ENCODE results near the gene PIGO. TPM values are rescaled to one million over a fixed set of nuclear protein-coding genes. Genes with fewer than 3 reads are reported as not detected.

The PIGO gene
- total and polyA plus RNA-seq, 12 donors: 8.2 to 12.3 (median 10.3) TPM

DNA sequence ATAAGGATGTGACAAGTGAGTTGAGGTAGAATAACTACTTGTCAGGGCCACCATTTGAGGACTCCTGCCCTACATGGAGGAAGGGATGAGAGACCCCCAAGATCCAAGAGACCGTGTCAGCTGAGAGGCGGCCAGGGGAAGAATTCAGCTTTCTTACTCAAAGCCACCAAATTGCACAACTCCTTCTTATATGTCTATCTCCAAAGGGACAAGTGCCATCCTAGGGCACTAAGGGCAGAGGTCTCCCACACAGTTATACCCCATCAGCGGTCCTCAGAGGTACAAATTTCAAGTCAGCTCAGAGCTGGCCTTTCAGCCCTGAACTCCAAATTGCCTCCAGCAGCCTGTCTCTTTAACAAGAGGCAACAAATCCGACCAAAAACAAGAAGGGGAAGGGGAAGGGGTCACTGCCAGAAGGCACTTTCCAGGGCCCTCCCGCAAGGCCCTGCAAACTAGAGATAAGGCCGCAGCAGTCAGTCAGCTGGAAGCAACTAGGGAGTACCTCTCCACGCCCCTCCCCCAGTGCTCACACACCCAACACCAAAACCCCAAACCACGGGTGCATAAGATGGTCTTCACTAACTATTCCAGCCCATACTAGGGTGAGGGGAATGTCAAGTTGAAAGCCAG is 12.7 kb upstream of the PIGO start:
- 54 to 58% methylated on average over 8 of the region's 8 CpGs for WGBS, 2 donors
- Histone ChIP-seq H3K36me3 (peaks cover 0 to 51% (median 39%) of the 10 kb centered on the region in 9 donors), H3K9me3 (no peaks in the 10 kb centered on the region), H3K4me1 (peaks cover 17 to 50% (median 34%) of the 10 kb centered on the region in 9 donors), H3K27ac (no peak overlapping the region), H3K4me3 (no peak overlapping the region), H3K27me3 (no peaks in the 10 kb centered on the region)
- intact Hi-C loops (cut with DNase I): loop anchor here in 1 of 10 donors (10.0 kb wide), 1 partner anchor 114 kb away; no protein-coding TSS in a partner anchor
- DNase-seq (no peak), ATAC-seq (no peak)
- TF ChIP-seq, protein P1, sequence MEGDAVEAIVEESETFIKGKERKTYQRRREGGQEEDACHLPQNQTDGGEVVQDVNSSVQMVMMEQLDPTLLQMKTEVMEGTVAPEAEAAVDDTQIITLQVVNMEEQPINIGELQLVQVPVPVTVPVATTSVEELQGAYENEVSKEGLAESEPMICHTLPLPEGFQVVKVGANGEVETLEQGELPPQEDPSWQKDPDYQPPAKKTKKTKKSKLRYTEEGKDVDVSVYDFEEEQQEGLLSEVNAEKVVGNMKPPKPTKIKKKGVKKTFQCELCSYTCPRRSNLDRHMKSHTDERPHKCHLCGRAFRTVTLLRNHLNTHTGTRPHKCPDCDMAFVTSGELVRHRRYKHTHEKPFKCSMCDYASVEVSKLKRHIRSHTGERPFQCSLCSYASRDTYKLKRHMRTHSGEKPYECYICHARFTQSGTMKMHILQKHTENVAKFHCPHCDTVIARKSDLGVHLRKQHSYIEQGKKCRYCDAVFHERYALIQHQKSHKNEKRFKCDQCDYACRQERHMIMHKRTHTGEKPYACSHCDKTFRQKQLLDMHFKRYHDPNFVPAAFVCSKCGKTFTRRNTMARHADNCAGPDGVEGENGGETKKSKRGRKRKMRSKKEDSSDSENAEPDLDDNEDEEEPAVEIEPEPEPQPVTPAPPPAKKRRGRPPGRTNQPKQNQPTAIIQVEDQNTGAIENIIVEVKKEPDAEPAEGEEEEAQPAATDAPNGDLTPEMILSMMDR (IDR thresholded peaks at IDR 0.05): no peak

- no peak overlapping the region for H3K4me3 ChIP-seq
- no peaks in the 10 kb centered on the region for H3K27me3 ChIP-seq
- no peak for DNase-seq
- peaks cover 17 to 50% (median 34%) of the 10 kb centered on the region in 9 donors for H3K4me1 ChIP-seq
- peaks cover 0 to 52% (median 39%) of the 10 kb centered on the region in 9 donors for H3K36me3 ChIP-seq
- H3K9me3 ChIP-seq: no peaks in the 10 kb centered on the region
- no peak overlapping the region for H3K27ac ChIP-seq
- intact Hi-C loops (cut with DNase I): loop anchor here in 1 of 10 donors (10.0 kb wide), 1 partner anchor 114 kb away; no protein-coding TSS in a partner anchor
- WGBS, 2 donors: 89 to 93% methylated on average over 6 of the region's 6 CpGs
- TF ChIP-seq, protein P1 (IDR thresholded peaks at IDR 0.05): no peak
- no peak for ATAC-seq
Measured at GRCh38 chr9:35108461-35108860, 12.1 kb upstream of the PIGO start.

DNA sequence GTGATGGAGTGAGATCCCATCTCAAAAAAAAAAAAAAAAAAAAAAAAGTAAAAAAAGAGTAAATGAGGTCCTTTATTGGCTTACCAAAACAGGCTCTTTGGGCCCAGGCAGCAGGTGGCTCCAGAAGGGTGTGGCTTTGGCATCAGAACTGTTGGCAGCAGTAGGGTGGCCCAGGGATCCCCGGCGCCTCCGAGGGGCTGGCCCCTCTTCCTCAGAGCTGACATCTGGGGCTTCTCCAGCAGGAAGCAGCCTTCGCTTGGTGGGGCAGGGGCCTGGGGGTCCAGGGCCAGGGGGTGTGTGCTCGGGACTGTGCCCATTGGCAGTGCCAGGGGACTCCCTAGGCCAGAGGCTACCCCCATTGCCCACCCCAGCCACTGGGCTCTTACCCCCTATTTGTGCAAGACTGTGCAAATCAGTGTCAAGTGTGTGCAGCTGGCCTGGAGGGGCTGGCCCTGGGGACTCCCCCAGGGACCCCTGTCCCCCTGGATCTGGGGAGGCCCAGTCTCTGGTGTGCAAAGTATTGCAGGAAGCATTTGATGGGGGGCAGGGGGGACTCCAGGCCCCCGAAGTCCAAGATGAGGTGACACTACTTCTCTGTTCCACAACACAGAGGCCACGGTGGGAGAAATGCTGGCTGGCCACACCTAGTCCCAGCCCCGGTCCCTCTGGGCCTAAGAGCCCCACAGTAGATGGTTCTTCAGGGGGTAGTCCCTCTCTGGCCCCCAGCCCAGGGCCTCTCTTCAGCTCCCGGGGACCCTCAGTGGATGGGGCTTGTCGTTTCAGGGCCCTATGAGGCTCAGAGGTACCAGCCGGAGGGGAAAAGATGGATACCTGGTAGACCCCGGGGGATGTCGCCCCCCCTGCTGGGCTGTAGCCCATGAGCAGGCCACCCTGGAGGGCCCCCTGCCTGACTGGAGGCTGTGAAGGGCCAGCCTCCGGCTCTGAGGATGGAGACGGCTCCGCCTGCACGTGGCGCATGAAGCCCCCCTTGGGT is 11.2 kb upstream of the PIGO start:
- ATAC-seq (no peak), DNase-seq (no peak)
- Histone ChIP-seq H3K9me3 (no peaks in the 10 kb centered on the region), H3K27ac (no peak overlapping the region), H3K4me1 (peaks cover 17 to 44% (median 36%) of the 10 kb centered on the region in 9 donors), H3K27me3 (no peaks in the 10 kb centered on the region), H3K4me3 (no peak overlapping the region), H3K36me3 (peaks cover 0 to 52% (median 39%) of the 10 kb centered on the region in 9 donors)
- intact Hi-C loops (cut with DNase I): loop anchor here in 1 of 10 donors (10.0 kb wide), 1 partner anchor 113 kb away; no protein-coding TSS in a partner anchor
- TF ChIP-seq, protein P1 (IDR thresholded peaks at IDR 0.05): no peak
- 83 to 84% methylated on average over 18 of the region's 18 CpGs for WGBS, 2 donors

- intact Hi-C loops (cut with DNase I): loop anchor here in 1 of 10 donors (10.0 kb wide), 1 partner anchor 112 kb away; no protein-coding TSS in a partner anchor
- Histone ChIP-seq H3K4me3 (no peak overlapping the region), H3K27me3 (no peaks in the 10 kb centered on the region), H3K9me3 (no peaks in the 10 kb centered on the region), H3K4me1 (peaks cover 10 to 47% (median 39%) of the 10 kb centered on the region in 9 donors), H3K27ac (no peak overlapping the region), H3K36me3 (peaks cover 0 to 56% (median 39%) of the 10 kb centered on the region in 9 donors)
- TF ChIP-seq, protein P1 (IDR thresholded peaks at IDR 0.05): no peak
- DNase-seq (no peak), ATAC-seq (no peak)
- 92 to 93% methylated on average over 7 of the region's 7 CpGs for WGBS, 2 donors
Measured at GRCh38 chr9:35106343-35106730, 9.9 kb upstream of the PIGO start.
